Small intestine (tissue), 7 donors: Measurements from ENCODE around the gene MCF2L. TPM values are rescaled to one million over a fixed set of nuclear protein-coding genes. Genes with fewer than 3 reads are reported as not detected.

Source experiments
- DNase-seq, 2 donors: peaks; one replicate each; pipeline versions ENCODE4 v3.0.0 to v3.0.0-alpha.2; 2013
- FAIRE-seq: peaks from 2 replicates; lab custom pipeline; 2012; peaks lifted over from hg19 to GRCh38; lab: Jason Lieb, UNC
- H3K27ac ChIP-seq, 3 donors: one replicate each; pipeline ENCODE4 v1.5.1; 2013; ENCODE audit warnings: low read length in 2 of 3, mild to moderate bottlenecking in 2 of 3, control low read depth in 1 of 3, inconsistent platforms in 1 of 3, low read depth in 1 of 3, moderate library complexity in 1 of 3
- H3K27me3 ChIP-seq, 3 donors: one replicate each; pipeline ENCODE4 v1.6.1; 2013; ENCODE audit warnings: low read length in 3 of 3, inconsistent platforms in 1 of 3; ENCODE audit not compliant: control insufficient read depth in 3 of 3, insufficient read depth in 3 of 3
- H3K36me3 ChIP-seq, 3 donors: one replicate each; pipeline ENCODE4 v1.6.1; 2013; ENCODE audit warnings: low read length in 3 of 3, inconsistent platforms in 1 of 3, low read depth in 1 of 3, mild to moderate bottlenecking in 1 of 3, moderate library complexity in 1 of 3; ENCODE audit not compliant: control insufficient read depth in 3 of 3, insufficient read depth in 2 of 3
- H3K4me1 ChIP-seq, 3 donors: one replicate each; pipeline ENCODE4 v1.6.1; 2013; ENCODE audit warnings: low read length in 2 of 3, inconsistent platforms in 1 of 3, low read depth in 1 of 3, mild to moderate bottlenecking in 1 of 3, moderate library complexity in 1 of 3; ENCODE audit not compliant: control insufficient read depth in 3 of 3, insufficient read depth in 2 of 3
- H3K4me3 ChIP-seq, 3 donors: one replicate each; pipeline ENCODE4 v1.5.1; 2013; ENCODE audit warnings: low read length in 3 of 3, control low read depth in 1 of 3, inconsistent platforms in 1 of 3, low read depth in 1 of 3, mild to moderate bottlenecking in 1 of 3, moderate library complexity in 1 of 3
- H3K9me3 ChIP-seq, 2 donors: one replicate each; pipeline ENCODE4 v1.6.1; 2013; ENCODE audit warnings: low read depth in 1 of 2, low read length in 1 of 2; ENCODE audit not compliant: control insufficient read depth in 2 of 2, insufficient read depth in 1 of 2
- WGBS, 3 donors: extraction: QIAGEN DNeasy Blood & Tissue Kit; methylation state at CpG; one replicate each; pipeline ENCODE4 v1.1.7; 2013; 5-methylcytosine and 5-hydroxymethylcytosine counted together
- polyA plus RNA-seq, 4 donors: library from polyadenylated mRNA; stranded (reverse) in 3 of 4; unstranded in 1 of 4; fragments of 200-250 nt in 3 of 4; fragments of 120-200 nt in 1 of 4; gene quantifications; one replicate each; pipeline versions ENCODE4 v1.2.1 to v1.2.3, GENCODE V29; 2013
- donor health status: healthy with polysubstance abuse.
- donor health status: control.
- donor health status: control.
- donor health status: Bipolar disorder and iron deficiency.
- donor health status: healthy.

The MCF2L gene
- polyA plus RNA-seq, 4 donors, result 12.2 to 37.1 (median 22.0) TPM

- no peak for DNase-seq
- no peak overlapping the region for H3K4me3 ChIP-seq
- H3K27ac ChIP-seq, result no peak overlapping the region
- peaks cover 0 to 68% (median 0%) of the 10 kb centered on the region in 3 donors for H3K36me3 ChIP-seq
- 86 to 92% (median 87%) methylated on average over 33 of the region's 33 CpGs for WGBS, 3 donors
- no peak for FAIRE-seq
- H3K9me3 ChIP-seq, result peaks cover 0 to 4% of the 10 kb centered on the region in 2 donors
- no peaks in the 10 kb centered on the region for H3K27me3 ChIP-seq
- peaks cover 0 to 2% (median 0%) of the 10 kb centered on the region in 3 donors for H3K4me1 ChIP-seq
Observed at GRCh38 chr13:113018676-113019465, 49.9 kb downstream of the MCF2L start.

GRCh38 chr13:113020323-113021080 lies 51.5 kb downstream of the MCF2L start:
- Histone ChIP-seq H3K4me1 (no peaks in the 10 kb centered on the region), H3K27me3 (no peaks in the 10 kb centered on the region), H3K36me3 (peaks cover 0 to 57% (median 0%) of the 10 kb centered on the region in 3 donors), H3K27ac (no peak overlapping the region), H3K4me3 (no peak overlapping the region), H3K9me3 (peaks cover 0 to 4% of the 10 kb centered on the region in 2 donors)
- FAIRE-seq, result no peak
- no peak for DNase-seq
- 85 to 87% (median 85%) methylated on average over 17 of the region's 17 CpGs for WGBS, 3 donors

- Histone ChIP-seq H3K36me3 (peaks cover 0 to 48% (median 0%) of the 10 kb centered on the region in 3 donors), H3K27ac (no peak overlapping the region), H3K4me1 (no peaks in the 10 kb centered on the region), H3K27me3 (no peaks in the 10 kb centered on the region), H3K4me3 (no peak overlapping the region), H3K9me3 (peaks cover 0 to 4% of the 10 kb centered on the region in 2 donors)
- 93 to 97% (median 94%) methylated on average over 14 of the region's 14 CpGs for WGBS, 3 donors
- DNase-seq, result no peak
- FAIRE-seq, result no peak
Observed at GRCh38 chr13:113021391-113021790, 52.4 kb downstream of the MCF2L start.

- Histone ChIP-seq H3K9me3 (peaks cover 0 to 4% of the 10 kb centered on the region in 2 donors), H3K36me3 (peaks cover 0 to 44% (median 0%) of the 10 kb centered on the region in 3 donors), H3K4me3 (no peak overlapping the region), H3K27ac (no peak overlapping the region), H3K27me3 (no peaks in the 10 kb centered on the region), H3K4me1 (no peaks in the 10 kb centered on the region)
- no peak for FAIRE-seq
- 82 to 95% (median 82%) methylated on average over 6 to 7 of the region's 7 CpGs for WGBS, 3 donors
- no peak for DNase-seq
Observed at GRCh38 chr13:113021811-113022210, 52.8 kb downstream of the MCF2L start.

GRCh38 chr13:113022391-113022744 lies 53.4 kb downstream of the MCF2L start:
- no peak for DNase-seq
- Histone ChIP-seq H3K27ac (no peak overlapping the region), H3K4me1 (no peaks in the 10 kb centered on the region), H3K9me3 (peaks cover 0 to 4% of the 10 kb centered on the region in 2 donors), H3K36me3 (peaks cover 0 to 42% (median 0%) of the 10 kb centered on the region in 3 donors), H3K27me3 (no peaks in the 10 kb centered on the region), H3K4me3 (no peak overlapping the region)
- FAIRE-seq, result no peak
- 79 to 89% (median 88%) methylated on average over 23 of the region's 23 CpGs for WGBS, 3 donors

GRCh38 chr13:113022745-113023574 lies 53.9 kb downstream of the MCF2L start:
- Histone ChIP-seq H3K9me3 (peaks cover 0 to 4% of the 10 kb centered on the region in 2 donors), H3K36me3 (peaks cover 0 to 36% (median 0%) of the 10 kb centered on the region in 3 donors), H3K27me3 (no peaks in the 10 kb centered on the region), H3K27ac (no peak overlapping the region), H3K4me1 (no peaks in the 10 kb centered on the region), H3K4me3 (no peak overlapping the region)
- WGBS, 3 donors, result 58 to 75% (median 63%) methylated on average over 39 of the region's 39 CpGs
- FAIRE-seq (no peak), DNase-seq (peak in 1 of 2 donors; percentile 48)

- Histone ChIP-seq H3K9me3 (peaks cover 0 to 4% of the 10 kb centered on the region in 2 donors), H3K27me3 (no peaks in the 10 kb centered on the region), H3K27ac (no peak overlapping the region), H3K36me3 (peaks cover 0 to 29% (median 0%) of the 10 kb centered on the region in 3 donors), H3K4me3 (no peak overlapping the region), H3K4me1 (no peaks in the 10 kb centered on the region)
- no peak for FAIRE-seq
- DNase-seq, result no peak
- WGBS, 3 donors, result 84 to 88% (median 86%) methylated on average over 16 of the region's 16 CpGs
Observed at GRCh38 chr13:113023694-113024430, 54.8 kb downstream of the MCF2L start.
